ENCODE measurements around the gene FSTL4.

- no peak for TF ChIP-seq CTCF (IDR thresholded peaks at IDR 0.05 in 4 of 5, conservative IDR thresholded peaks at IDR 0.05 in 1 of 5)
- TF ChIP-seq POLR2A (IDR thresholded peaks at IDR 0.05), result no peak
These were observed 228.1 kb downstream of the FSTL4 start for GRCh38 chr5:133384120-133384855.

All from gastrocnemius medialis (tissue), 4 donors.